Uterus (tissue), 4 donors: ENCODE data around the gene CTSF. TPM values are rescaled to one million over a fixed set of nuclear protein-coding genes. Genes with fewer than 3 reads are reported as not detected.

Experiments
- DNase-seq, 2 donors: peaks; one replicate each; pipeline ENCODE4 v3.0.0-alpha.2; 2019 to 2020
- H3K27ac ChIP-seq, 2 donors: fragments of 200-600 bp; sonication (generic); 1 replicate in 1 of 2; 2 replicates in 1 of 2; pipeline ENCODE4 v1.5.1; 2016 to 2018
- H3K27me3 ChIP-seq, 2 donors: fragments of 200-600 bp; sonication (generic); one replicate each; pipeline ENCODE4 v1.5.1; 2018 to 2019; ENCODE audit warnings: control low read depth in 1 of 2
- H3K36me3 ChIP-seq, 2 donors: fragments of 200-600 bp; sonication (generic); one replicate each; pipeline ENCODE4 v1.5.1; 2019; ENCODE audit warnings: control low read depth in 1 of 2
- H3K4me1 ChIP-seq, 2 donors: fragments of 200-600 bp; sonication (generic); one replicate each; pipeline ENCODE4 v1.5.1; 2018 to 2019; ENCODE audit warnings: control low read depth in 1 of 2
- H3K4me3 ChIP-seq, 2 donors: fragments of 200-600 bp; sonication (generic); 1 replicate in 1 of 2; 2 replicates in 1 of 2; pipeline ENCODE4 v1.5.1; 2018 to 2019; ENCODE audit warnings: mild to moderate bottlenecking in 1 of 2
- H3K9me3 ChIP-seq, 2 donors: fragments of 200-600 bp; sonication (generic); one replicate each; pipeline ENCODE4 v1.5.1; 2019; ENCODE audit warnings: control low read depth in 1 of 2
- CTCF ChIP-seq, 4 experiments: fragments of 200-600 bp in 2 of 4; fragments of 450-650 bp in 2 of 4; sonication (generic) in 2 of 4; IDR thresholded peaks; one replicate each; pipeline ENCODE4 v1.5.1; 2016 to 2019; ENCODE audit warnings: antibody characterized with exemption in 4 of 4, mild to moderate bottlenecking in 2 of 4, moderate library complexity in 1 of 4
- POLR2A ChIP-seq, 2 donors: fragments of 450-650 bp; IDR thresholded peaks; one replicate each; pipeline ENCODE4 v1.6.1; 2016; ENCODE audit warnings: antibody characterized with exemption in 2 of 2, mild to moderate bottlenecking in 1 of 2, moderate library complexity in 1 of 2
- intact Hi-C: fragments of 100-400 bp; cut with DNase I; formaldehyde crosslinking; loops from one replicate; pipeline ENCODE4 v1.15.1; 2023; ENCODE audit warnings: low total_unique reads
- total RNA-seq, 4 donors: library from RNA; depleted of rRNA in 3 of 4; stranded (reverse); fragments of >200 nt in 3 of 4; gene quantifications; one replicate each; pipeline versions ENCODE4 v1.1.0 to v1.2.4, GENCODE V29; 2014 to 2023
- donor health status: DM: yes; HTN: yes; CAD: no.

The CTSF gene
- total RNA-seq, 4 donors from 2014 or later, result 61.2 to 89.1 (median 83.6) TPM

- TF ChIP-seq POLR2A (IDR thresholded peaks at IDR 0.05), result no peak
- Histone ChIP-seq H3K4me3 (no peak overlapping the region), H3K9me3 (no peaks in the 10 kb centered on the region), H3K27me3 (no peaks in the 10 kb centered on the region), H3K27ac (no peak overlapping the region), H3K4me1 (no peaks in the 10 kb centered on the region), H3K36me3 (no peaks in the 10 kb centered on the region)
- no peak for DNase-seq
- intact Hi-C loops, result no loop called here
Measured at GRCh38 chr11:66556086-66556485, 12.3 kb downstream of the CTSF start.

GRCh38 chr11:66555416-66555815 is 13.0 kb downstream of the CTSF start:
- intact Hi-C loops, result no loop called here
- H3K36me3 ChIP-seq, result no peaks in the 10 kb centered on the region

GRCh38 chr11:66554602-66555001 is 13.8 kb downstream of the CTSF start:
- H3K27me3 ChIP-seq, result no peaks in the 10 kb centered on the region
- no peak overlapping the region for H3K27ac ChIP-seq
- DNase-seq, result no peak
- H3K4me3 ChIP-seq, result no peak overlapping the region
- no peaks in the 10 kb centered on the region for H3K9me3 ChIP-seq
- H3K4me1 ChIP-seq, result no peaks in the 10 kb centered on the region
- no peaks in the 10 kb centered on the region for H3K36me3 ChIP-seq
- intact Hi-C loops, result no loop called here
- no peak for TF ChIP-seq POLR2A (IDR thresholded peaks at IDR 0.05)
- TF ChIP-seq CTCF (IDR thresholded peaks at IDR 0.05), result no peak

More at GRCh38 chr11:66555416-66555815, 13.0 kb downstream of the CTSF start:
- Histone ChIP-seq H3K9me3 (no peaks in the 10 kb centered on the region), H3K27me3 (no peaks in the 10 kb centered on the region), H3K4me3 (no peak overlapping the region), H3K4me1 (no peaks in the 10 kb centered on the region), H3K27ac (no peak overlapping the region)
- no peak for TF ChIP-seq POLR2A (IDR thresholded peaks at IDR 0.05)
- no peak for TF ChIP-seq CTCF (IDR thresholded peaks at IDR 0.05)
- DNase-seq, result no peak

- intact Hi-C loops, result no loop called here
- no peak for DNase-seq
- Histone ChIP-seq H3K36me3 (no peaks in the 10 kb centered on the region), H3K27me3 (no peaks in the 10 kb centered on the region), H3K4me1 (no peaks in the 10 kb centered on the region), H3K9me3 (no peaks in the 10 kb centered on the region), H3K27ac (no peak overlapping the region), H3K4me3 (no peak overlapping the region)
- TF ChIP-seq POLR2A (IDR thresholded peaks at IDR 0.05), result no peak
- no peak for TF ChIP-seq CTCF (IDR thresholded peaks at IDR 0.05)
Measured at GRCh38 chr11:66550887-66551286, 17.5 kb downstream of the CTSF start.

- no peak for DNase-seq
- H3K27ac ChIP-seq, result no peak overlapping the region
- intact Hi-C loops, result no loop called here
- H3K4me3 ChIP-seq, result no peak overlapping the region
- TF ChIP-seq POLR2A (IDR thresholded peaks at IDR 0.05), result no peak
- no peak for TF ChIP-seq CTCF (IDR thresholded peaks at IDR 0.05)
- no peaks in the 10 kb centered on the region for H3K27me3 ChIP-seq
- H3K36me3 ChIP-seq, result no peaks in the 10 kb centered on the region
- no peaks in the 10 kb centered on the region for H3K4me1 ChIP-seq
- no peaks in the 10 kb centered on the region for H3K9me3 ChIP-seq
Measured at GRCh38 chr11:66549696-66550095, 18.7 kb downstream of the CTSF start.
